Kasumi-1 (cell line): ENCODE results near the gene TP53TG5.
A peak's percentile ranks its signal among the peaks of the same experiment; 100 is the strongest.

Experiments
- DNase-seq, 2 experiments: peaks; one replicate each; lab custom pipeline; 2025; lab: John Stamatoyannopoulos, UW

The TP53TG5 gene

GRCh38 chr20:45325371-45325770 is 52.8 kb downstream of the TP53TG5 start:
- DNase-seq: no peak

- DNase-seq: no peak
Measured at GRCh38 chr20:45323731-45324130, 54.4 kb downstream of the TP53TG5 start.

- DNase-seq: peak; percentile 50 to 54
Measured at GRCh38 chr20:45322952-45323383, 55.2 kb downstream of the TP53TG5 start.
